CD8-positive, alpha-beta memory T cell (primary cell): ENCODE measurements around the gene EFTUD2. TPM values are rescaled to one million over a fixed set of nuclear protein-coding genes. Genes with fewer than 3 reads are reported as not detected.

Source experiments
- CTCF ChIA-PET: fragments of 350-600 bp; sonication (Branson Sonifier 250); formaldehyde crosslinking; loops from one replicate; lab custom pipeline; 2021; ENCODE audit warnings: antibody characterized with exemption; lab: Charles Lee
- POLR2A ChIA-PET: fragments of 350-600 bp; sonication (Branson Sonifier 250); formaldehyde crosslinking; loops from one replicate; lab custom pipeline; 2021; ENCODE audit warnings: antibody characterized with exemption; lab: Charles Lee
- DNase-seq, 5 donors: peaks; one replicate each; pipeline versions ENCODE4 v3.0.0 to v3.0.0-alpha.2; 2020 to 2022; ENCODE audit warnings: mixed read lengths in 1 of 5
- H3K27ac ChIP-seq: one replicate; pipeline ENCODE4 v1.7.0; 2013; ENCODE audit warnings: low read depth, mild to moderate bottlenecking, low read length, moderate library complexity
- H3K27me3 ChIP-seq: 2 replicates; pipeline ENCODE4 v1.7.0; 2013; ENCODE audit warnings: low read length, mild to moderate bottlenecking; ENCODE audit not compliant: insufficient read depth, poor library complexity, severe bottlenecking
- H3K36me3 ChIP-seq: 2 replicates; pipeline ENCODE4 v1.7.0; 2013; ENCODE audit warnings: mild to moderate bottlenecking, low read length, moderate library complexity; ENCODE audit not compliant: insufficient read depth
- H3K4me1 ChIP-seq: 2 replicates; pipeline ENCODE4 v1.7.0; 2013; ENCODE audit warnings: mild to moderate bottlenecking, low read length, moderate library complexity; ENCODE audit not compliant: insufficient read depth
- H3K4me3 ChIP-seq: 2 replicates; pipeline ENCODE4 v1.7.0; 2013; ENCODE audit warnings: mild to moderate bottlenecking, low read length
- H3K9me3 ChIP-seq: 2 replicates; pipeline ENCODE4 v1.7.0; 2013; ENCODE audit warnings: mild to moderate bottlenecking, low read length
- H3K27ac Mint-ChIP-seq, 8 donors: one replicate each; pipeline ENCODE4 v1.8.0; 2020 to 2021; ENCODE audit warnings: mixed read lengths in 8 of 8, mild to moderate bottlenecking in 6 of 8, inconsistent platforms in 3 of 8, moderate library complexity in 3 of 8
- H3K27me3 Mint-ChIP-seq, 2 donors: one replicate each; pipeline ENCODE4 v1.8.0; 2020 to 2021; ENCODE audit warnings: mixed read lengths in 2 of 2, mild to moderate bottlenecking in 1 of 2, moderate library complexity in 1 of 2
- H3K36me3 Mint-ChIP-seq, 3 donors: one replicate each; pipeline ENCODE4 v1.8.0; 2020 to 2021; ENCODE audit warnings: mixed read lengths in 3 of 3, inconsistent platforms in 1 of 3, mild to moderate bottlenecking in 1 of 3
- H3K4me1 Mint-ChIP-seq, 3 donors: one replicate each; pipeline ENCODE4 v1.8.0; 2020 to 2021; ENCODE audit warnings: mixed read lengths in 3 of 3, inconsistent platforms in 1 of 3, mild to moderate bottlenecking in 1 of 3
- H3K4me3 Mint-ChIP-seq, 7 donors: one replicate each; pipeline ENCODE4 v1.8.0; 2020 to 2021; ENCODE audit warnings: mixed read lengths in 7 of 7, mild to moderate bottlenecking in 6 of 7, moderate library complexity in 4 of 7, inconsistent platforms in 2 of 7
- H3K9me3 Mint-ChIP-seq, 5 donors: one replicate each; pipeline ENCODE4 v1.8.0; 2020 to 2022; ENCODE audit warnings: mixed read lengths in 5 of 5, mild to moderate bottlenecking in 3 of 5, moderate library complexity in 2 of 5, inconsistent platforms in 1 of 5
- polyA plus RNA-seq: library from polyadenylated mRNA; unstranded; fragments of 300-500 nt; fragmentation: Illumina TruSeq; gene quantifications from one replicate; pipeline ENCODE4 v1.2.3, GENCODE V29; 2021
- total RNA-seq, 2 experiments: library from RNA; stranded (reverse); gene quantifications; one replicate each; pipeline ENCODE4 v1.2.3, GENCODE V29; 2021

Gene EFTUD2
- total and polyA plus RNA-seq, 3 experiments from 2014 or later, result 77.6 to 241 (median 229) TPM

GRCh38 chr17:44917456-44917855, 18.2 kb upstream of the EFTUD2 start:
- Histone ChIP-seq H3K27me3 (no peaks in the 10 kb centered on the region), H3K27ac (no peak overlapping the region), H3K9me3 (no peaks in the 10 kb centered on the region), H3K4me3 (no peak overlapping the region), H3K36me3 (no peaks in the 10 kb centered on the region), H3K4me1 (no peaks in the 10 kb centered on the region)
- Mint-ChIP-seq H3K27ac (no peak overlapping the region), H3K9me3 (no peaks in the 10 kb centered on the region), H3K36me3 (peaks cover 0 to 1% (median 0%) of the 10 kb centered on the region in 3 donors), H3K4me1 (peaks cover 0 to 5% (median 5%) of the 10 kb centered on the region in 3 donors), H3K27me3 (peaks cover 11 to 28% of the 10 kb centered on the region in 2 donors), H3K4me3 (no peak overlapping the region)
- ChIA-PET CTCF (interaction anchor here (0.7 to 1.8 kb wide), 2 partner anchors 102 to 104 kb away, joined by 3 to 4 read pairs; no protein-coding TSS in a partner anchor), POLR2A (no interaction called here)
- DNase-seq, result no peak

- no peaks in the 10 kb centered on the region for H3K9me3 Mint-ChIP-seq
- CTCF ChIA-PET, result interaction anchor here (1.8 kb wide), 1 partner anchor 104 kb away, joined by 4 read pairs; no protein-coding TSS in a partner anchor
- no peaks in the 10 kb centered on the region for H3K36me3 ChIP-seq
- no peaks in the 10 kb centered on the region for H3K4me1 ChIP-seq
- no peak overlapping the region for H3K4me3 Mint-ChIP-seq
- H3K4me1 Mint-ChIP-seq, result peaks cover 0 to 5% (median 5%) of the 10 kb centered on the region in 3 donors
- POLR2A ChIA-PET, result no interaction called here
- no peak for DNase-seq
- no peaks in the 10 kb centered on the region for H3K27me3 ChIP-seq
- H3K27me3 Mint-ChIP-seq, result peaks cover 13 to 29% of the 10 kb centered on the region in 2 donors
- no peak overlapping the region for H3K27ac ChIP-seq
- no peak overlapping the region for H3K4me3 ChIP-seq
- H3K27ac Mint-ChIP-seq, result no peak overlapping the region
- H3K9me3 ChIP-seq, result no peaks in the 10 kb centered on the region
- peaks cover 0 to 2% (median 0%) of the 10 kb centered on the region in 3 donors for H3K36me3 Mint-ChIP-seq
Observed at GRCh38 chr17:44916781-44917241, 17.6 kb upstream of the EFTUD2 start.

- Histone ChIP-seq H3K9me3 (no peaks in the 10 kb centered on the region), H3K27me3 (no peaks in the 10 kb centered on the region), H3K36me3 (no peaks in the 10 kb centered on the region), H3K4me1 (no peaks in the 10 kb centered on the region), H3K27ac (no peak overlapping the region), H3K4me3 (no peak overlapping the region)
- ChIA-PET CTCF (interaction anchor here (1.8 kb wide), 1 partner anchor 105 kb away, joined by 4 read pairs; no protein-coding TSS in a partner anchor), POLR2A (no interaction called here)
- Mint-ChIP-seq H3K9me3 (no peaks in the 10 kb centered on the region), H3K36me3 (peaks cover 0 to 2% (median 0%) of the 10 kb centered on the region in 3 donors), H3K4me1 (peaks cover 0 to 5% (median 5%) of the 10 kb centered on the region in 3 donors), H3K27me3 (peaks cover 14 to 27% of the 10 kb centered on the region in 2 donors), H3K4me3 (no peak overlapping the region), H3K27ac (peak overlapping the region in 1 of 8 donors; percentile 77)
- DNase-seq, result no peak
Observed at GRCh38 chr17:44915862-44916780, 16.9 kb upstream of the EFTUD2 start.

GRCh38 chr17:44915321-44915726, 16.1 kb upstream of the EFTUD2 start, which contains the start of gene GFAP:
Gene GFAP, minus strand, starts transcription at chr17:44915500. Its CDS starts 14 bp downstream, at chr17:44915486.
- Histone ChIP-seq H3K36me3 (no peaks in the 10 kb centered on the region), H3K27me3 (no peaks in the 10 kb centered on the region), H3K4me1 (no peaks in the 10 kb centered on the region), H3K4me3 (no peak within 1 kb of the TSS), H3K9me3 (no peaks in the 10 kb centered on the region), H3K27ac (no peak within 1 kb of the TSS)
- peaks cover 0 to 2% (median 0%) of the 10 kb centered on the region in 3 donors for H3K36me3 Mint-ChIP-seq
- no peaks in the 10 kb centered on the region for H3K9me3 Mint-ChIP-seq
- ChIA-PET CTCF (no interaction called here), POLR2A (no interaction called here)
- peak within 1 kb of the TSS in 1 of 7 donors; percentile 51 for H3K4me3 Mint-ChIP-seq
- peak within 1 kb of the TSS in 1 of 8 donors; percentile 77 for H3K27ac Mint-ChIP-seq
- peaks cover 18 to 28% of the 10 kb centered on the region in 2 donors for H3K27me3 Mint-ChIP-seq
- DNase-seq, result no peak
- H3K4me1 Mint-ChIP-seq, result peaks cover 0 to 8% (median 5%) of the 10 kb centered on the region in 3 donors

GRCh38 chr17:44914698-44915271, 15.5 kb upstream of the EFTUD2 start:
- Histone ChIP-seq H3K4me1 (no peaks in the 10 kb centered on the region), H3K27ac (no peak overlapping the region), H3K27me3 (no peaks in the 10 kb centered on the region), H3K4me3 (no peak overlapping the region), H3K36me3 (no peaks in the 10 kb centered on the region), H3K9me3 (no peaks in the 10 kb centered on the region)
- Mint-ChIP-seq H3K4me1 (peaks cover 0 to 8% (median 5%) of the 10 kb centered on the region in 3 donors), H3K27me3 (peaks cover 18 to 28% of the 10 kb centered on the region in 2 donors), H3K36me3 (peaks cover 0 to 2% (median 0%) of the 10 kb centered on the region in 3 donors), H3K4me3 (peak overlapping the region in 1 of 7 donors; percentile 51), H3K9me3 (no peaks in the 10 kb centered on the region), H3K27ac (no peak overlapping the region)
- POLR2A ChIA-PET, result no interaction called here
- no peak for DNase-seq
- CTCF ChIA-PET, result no interaction called here

GRCh38 chr17:44914148-44914547, 14.9 kb upstream of the EFTUD2 start:
- ChIA-PET CTCF (no interaction called here), POLR2A (no interaction called here)

GRCh38 chr17:44913676-44914075, 14.4 kb upstream of the EFTUD2 start:
- peaks cover 0 to 8% (median 5%) of the 10 kb centered on the region in 3 donors for H3K4me1 Mint-ChIP-seq
- H3K9me3 Mint-ChIP-seq, result no peaks in the 10 kb centered on the region
- H3K27me3 Mint-ChIP-seq, result peaks cover 18 to 28% of the 10 kb centered on the region in 2 donors
- ChIA-PET POLR2A (no interaction called here), CTCF (interaction anchor here (1.0 kb wide), 1 partner anchor 26 kb away, joined by 3 read pairs; no protein-coding TSS in a partner anchor)
- no peak overlapping the region for H3K27ac ChIP-seq
- H3K27ac Mint-ChIP-seq, result peak overlapping the region in 1 of 8 donors; percentile 3
- H3K4me1 ChIP-seq, result no peaks in the 10 kb centered on the region
- H3K27me3 ChIP-seq, result no peaks in the 10 kb centered on the region
- DNase-seq, result no peak
- H3K9me3 ChIP-seq, result no peaks in the 10 kb centered on the region
- H3K4me3 ChIP-seq, result no peak overlapping the region
- no peak overlapping the region for H3K4me3 Mint-ChIP-seq
- peaks cover 0 to 2% (median 0%) of the 10 kb centered on the region in 3 donors for H3K36me3 Mint-ChIP-seq
- H3K36me3 ChIP-seq, result no peaks in the 10 kb centered on the region

More at GRCh38 chr17:44914148-44914547, 14.9 kb upstream of the EFTUD2 start:
- DNase-seq, result no peak
- H3K9me3 ChIP-seq, result no peaks in the 10 kb centered on the region
- peaks cover 0 to 8% (median 5%) of the 10 kb centered on the region in 3 donors for H3K4me1 Mint-ChIP-seq
- no peak overlapping the region for H3K27ac ChIP-seq
- no peak overlapping the region for H3K4me3 Mint-ChIP-seq
- peaks cover 18 to 28% of the 10 kb centered on the region in 2 donors for H3K27me3 Mint-ChIP-seq
- H3K9me3 Mint-ChIP-seq, result no peaks in the 10 kb centered on the region
- no peaks in the 10 kb centered on the region for H3K4me1 ChIP-seq
- no peak overlapping the region for H3K4me3 ChIP-seq
- peaks cover 0 to 2% (median 0%) of the 10 kb centered on the region in 3 donors for H3K36me3 Mint-ChIP-seq
- H3K27me3 ChIP-seq, result no peaks in the 10 kb centered on the region
- H3K27ac Mint-ChIP-seq, result no peak overlapping the region
- H3K36me3 ChIP-seq, result no peaks in the 10 kb centered on the region
